K562 treated with DMSO at 1 percent for 48 hours (cell line): ENCODE data around the gene SUPT20HL1. TPM values are rescaled to one million over a fixed set of nuclear protein-coding genes. Genes with fewer than 3 reads are reported as not detected.

Source experiments
- total RNA-seq: library from RNA; unstranded; fragments of 300-600 nt; gene quantifications from 2 replicates; pipeline ENCODE4 v1.2.3, GENCODE V29; 2022; ENCODE audit warnings: low replicate concordance; ENCODE audit errors: extremely low read depth

Gene SUPT20HL1
- not detected in 2 replicates for total RNA-seq

GRCh38 chrX:24360272-24360671 lies at the start of gene SUPT20HL1:
Gene SUPT20HL1, plus strand, starts transcription at chrX:24360639. Its CDS starts 2,122 bp downstream, at chrX:24362761.

DNA sequence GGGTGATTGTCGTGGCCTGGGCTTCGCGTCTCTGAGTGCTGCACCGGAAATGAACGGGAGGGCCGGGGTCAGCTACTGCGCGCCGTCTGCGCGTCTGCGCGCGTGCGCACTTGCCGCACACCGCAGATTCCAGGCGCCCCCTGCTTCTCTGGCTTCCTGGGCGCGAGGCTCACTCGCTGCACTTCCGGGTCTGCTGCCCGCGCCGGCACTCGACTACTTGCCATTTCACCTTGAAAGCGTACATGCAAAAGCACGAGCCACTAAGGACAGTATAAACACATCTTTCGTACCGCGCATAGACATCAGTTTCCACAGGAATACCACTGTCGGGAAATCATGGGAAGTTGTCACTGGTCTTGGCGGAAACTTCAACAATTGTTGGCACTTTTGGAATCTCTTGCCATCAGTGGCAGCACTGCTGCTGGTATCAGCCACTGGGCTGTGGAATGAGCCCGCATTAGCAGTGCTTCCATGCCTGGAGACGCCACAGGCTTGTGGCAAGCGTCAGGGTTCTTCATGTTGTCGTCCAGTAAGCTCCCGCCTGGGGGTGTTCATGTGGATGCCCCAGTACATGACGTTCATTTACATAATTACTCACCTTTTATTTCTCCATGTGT lies 46.3 kb upstream of the SUPT20HL1 start, which contains the start of gene SUPT20HL2:
TSS of gene SUPT20HL2 (minus strand) at position 51 of the 617 bp plus-strand sequence. CDS start 754 bp downstream, outside the sequence.

Other genes with a start within 250 kb of the SUPT20HL1 start
- gene ZFX, start 210.9 kb upstream of the SUPT20HL1 start, total RNA-seq, result not detected in 2 replicates
- not detected in 2 replicates for gene SUPT20HL2, start 46.6 kb upstream of the SUPT20HL1 start, total RNA-seq
- gene PDK3, start 104.6 kb downstream of the SUPT20HL1 start, total RNA-seq, result not detected in 2 replicates